ENCODE data around the gene GFRA1.
A peak's percentile ranks its signal among the peaks of the same experiment; 100 is the strongest.

The GFRA1 gene

DNA sequence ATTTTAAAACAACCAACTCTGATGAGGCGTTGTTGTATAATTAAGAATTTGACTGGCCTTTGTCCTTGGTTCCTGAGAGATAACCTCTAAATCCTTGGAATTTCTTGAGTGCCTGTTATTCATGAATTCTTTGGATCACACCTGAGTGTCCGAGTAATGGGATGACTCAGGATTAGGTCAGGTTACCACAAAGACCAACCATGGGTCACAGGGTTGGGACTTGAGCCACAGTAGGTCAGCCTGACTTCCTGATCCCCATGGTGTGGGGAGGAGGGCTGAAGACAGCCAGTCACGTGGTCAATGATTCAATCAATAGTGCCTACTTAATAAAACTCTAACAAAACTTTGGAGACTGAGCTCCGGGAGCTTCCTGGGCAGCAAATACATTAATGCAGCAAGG, 192.5 kb downstream of the GFRA1 start:
- DNase-seq (ENCODE audit: low read depth, low spot score): peak; percentile 37
- H3K4me3 ChIP-seq (ENCODE audit: low read depth, low read length): no peak overlapping the region
- in situ Hi-C loops (cut with HindIII; ENCODE audit: low sequenced_read_pairs): no loop called here
- TF ChIP-seq, protein P1, sequence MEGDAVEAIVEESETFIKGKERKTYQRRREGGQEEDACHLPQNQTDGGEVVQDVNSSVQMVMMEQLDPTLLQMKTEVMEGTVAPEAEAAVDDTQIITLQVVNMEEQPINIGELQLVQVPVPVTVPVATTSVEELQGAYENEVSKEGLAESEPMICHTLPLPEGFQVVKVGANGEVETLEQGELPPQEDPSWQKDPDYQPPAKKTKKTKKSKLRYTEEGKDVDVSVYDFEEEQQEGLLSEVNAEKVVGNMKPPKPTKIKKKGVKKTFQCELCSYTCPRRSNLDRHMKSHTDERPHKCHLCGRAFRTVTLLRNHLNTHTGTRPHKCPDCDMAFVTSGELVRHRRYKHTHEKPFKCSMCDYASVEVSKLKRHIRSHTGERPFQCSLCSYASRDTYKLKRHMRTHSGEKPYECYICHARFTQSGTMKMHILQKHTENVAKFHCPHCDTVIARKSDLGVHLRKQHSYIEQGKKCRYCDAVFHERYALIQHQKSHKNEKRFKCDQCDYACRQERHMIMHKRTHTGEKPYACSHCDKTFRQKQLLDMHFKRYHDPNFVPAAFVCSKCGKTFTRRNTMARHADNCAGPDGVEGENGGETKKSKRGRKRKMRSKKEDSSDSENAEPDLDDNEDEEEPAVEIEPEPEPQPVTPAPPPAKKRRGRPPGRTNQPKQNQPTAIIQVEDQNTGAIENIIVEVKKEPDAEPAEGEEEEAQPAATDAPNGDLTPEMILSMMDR (IDR thresholded peaks at IDR 0.05; ENCODE audit: low read depth, low read length): no peak

DNA sequence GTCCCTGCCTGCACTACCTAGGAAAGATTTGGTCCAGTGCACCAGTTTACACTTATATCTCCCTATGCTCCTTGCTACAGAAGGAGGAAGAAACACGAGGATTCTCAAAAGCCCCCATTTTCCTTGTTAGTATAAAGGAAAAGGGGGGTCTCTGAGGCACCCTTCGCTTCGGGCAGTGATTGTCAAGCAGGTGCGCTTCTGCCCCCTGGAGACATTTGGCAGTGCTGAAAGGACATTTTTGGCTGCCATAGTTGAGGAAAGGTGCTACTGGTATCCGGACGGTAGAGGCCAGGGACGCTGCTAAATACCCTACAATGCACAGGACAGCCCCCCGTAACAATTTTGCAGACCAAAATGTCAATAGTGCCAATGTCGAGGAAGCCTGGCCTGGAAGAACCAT, 193.7 kb downstream of the GFRA1 start:
- H3K4me3 ChIP-seq (ENCODE audit: low read depth, low read length): no peak overlapping the region
- DNase-seq (ENCODE audit: low read depth, low spot score): no peak
- TF ChIP-seq, protein P1 (IDR thresholded peaks at IDR 0.05; ENCODE audit: low read depth, low read length): peak; percentile 1
- in situ Hi-C loops (cut with HindIII; ENCODE audit: low sequenced_read_pairs): no loop called here

DNA sequence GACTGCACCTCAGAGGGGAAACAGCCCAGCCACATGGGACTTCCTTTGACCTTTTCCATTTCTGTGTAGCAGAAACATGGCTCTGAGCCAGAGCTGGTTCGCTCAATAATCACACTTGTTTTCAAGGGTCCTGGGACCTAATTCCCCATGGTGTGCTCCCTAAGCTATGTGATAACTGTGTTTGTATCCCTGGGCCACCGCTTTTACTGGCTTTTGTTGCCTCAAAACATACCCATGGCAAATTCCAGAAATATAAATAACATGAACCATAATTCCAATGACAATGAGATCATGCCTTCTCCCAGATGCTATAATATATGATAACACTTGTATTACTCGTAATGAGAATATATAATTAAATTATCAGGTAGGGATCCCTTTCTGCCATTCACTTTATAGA, 196.4 kb downstream of the GFRA1 start:
- DNase-seq (ENCODE audit: low read depth, low spot score): no peak
- TF ChIP-seq, protein P1 (IDR thresholded peaks at IDR 0.05; ENCODE audit: low read depth, low read length): no peak
- H3K4me3 ChIP-seq (ENCODE audit: low read depth, low read length): no peak overlapping the region
- in situ Hi-C loops (cut with HindIII; ENCODE audit: low sequenced_read_pairs): no loop called here

DNA sequence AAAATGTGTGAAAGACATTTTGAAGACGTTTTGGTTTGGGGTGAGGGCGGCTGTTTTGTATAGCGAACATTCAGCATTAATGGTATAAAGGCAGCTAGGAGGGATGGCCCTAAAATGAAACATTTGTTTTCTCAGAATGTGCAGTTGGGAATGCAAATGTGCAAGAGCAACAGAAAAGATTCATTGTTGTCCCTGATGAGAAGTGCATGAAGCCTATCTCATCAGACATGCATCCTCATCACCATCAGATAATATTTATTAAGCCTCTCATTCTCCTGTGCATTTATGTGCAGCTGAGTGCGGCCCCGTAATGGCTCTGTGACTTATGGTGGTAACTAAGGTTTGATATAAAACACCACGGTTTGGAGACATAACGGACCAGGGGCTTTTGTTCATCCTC, 199.5 kb downstream of the GFRA1 start:
- TF ChIP-seq, protein P1 (IDR thresholded peaks at IDR 0.05; ENCODE audit: low read depth, low read length): no peak
- no peak for DNase-seq (ENCODE audit: low read depth, low spot score)
- no peak overlapping the region for H3K4me3 ChIP-seq (ENCODE audit: low read depth, low read length)
- in situ Hi-C loops (cut with HindIII; ENCODE audit: low sequenced_read_pairs): no loop called here

DNA sequence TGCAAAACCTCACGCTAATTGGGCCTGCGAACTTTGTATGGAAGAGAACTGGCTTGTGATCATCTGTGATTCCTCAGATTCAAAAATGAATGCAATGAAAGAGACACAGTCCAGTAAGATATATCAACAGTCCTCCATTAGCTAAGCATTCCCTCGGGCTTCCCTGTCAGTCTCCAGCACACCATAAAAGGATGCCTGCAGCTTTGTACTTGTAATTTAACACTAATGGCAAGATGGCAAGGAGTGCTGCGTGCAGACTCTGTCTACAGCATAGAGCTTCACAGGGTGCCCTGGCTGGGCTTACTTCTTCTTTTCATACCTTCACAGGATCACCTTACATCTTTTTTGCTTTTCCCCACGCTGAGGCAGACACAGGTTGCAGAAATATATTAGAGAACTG, 200.0 kb downstream of the GFRA1 start:
- H3K4me3 ChIP-seq (ENCODE audit: low read depth, low read length): no peak overlapping the region
- TF ChIP-seq, protein P1 (IDR thresholded peaks at IDR 0.05; ENCODE audit: low read depth, low read length): no peak
- DNase-seq (ENCODE audit: low read depth, low spot score): no peak
- in situ Hi-C loops (cut with HindIII; ENCODE audit: low sequenced_read_pairs): no loop called here

DNA sequence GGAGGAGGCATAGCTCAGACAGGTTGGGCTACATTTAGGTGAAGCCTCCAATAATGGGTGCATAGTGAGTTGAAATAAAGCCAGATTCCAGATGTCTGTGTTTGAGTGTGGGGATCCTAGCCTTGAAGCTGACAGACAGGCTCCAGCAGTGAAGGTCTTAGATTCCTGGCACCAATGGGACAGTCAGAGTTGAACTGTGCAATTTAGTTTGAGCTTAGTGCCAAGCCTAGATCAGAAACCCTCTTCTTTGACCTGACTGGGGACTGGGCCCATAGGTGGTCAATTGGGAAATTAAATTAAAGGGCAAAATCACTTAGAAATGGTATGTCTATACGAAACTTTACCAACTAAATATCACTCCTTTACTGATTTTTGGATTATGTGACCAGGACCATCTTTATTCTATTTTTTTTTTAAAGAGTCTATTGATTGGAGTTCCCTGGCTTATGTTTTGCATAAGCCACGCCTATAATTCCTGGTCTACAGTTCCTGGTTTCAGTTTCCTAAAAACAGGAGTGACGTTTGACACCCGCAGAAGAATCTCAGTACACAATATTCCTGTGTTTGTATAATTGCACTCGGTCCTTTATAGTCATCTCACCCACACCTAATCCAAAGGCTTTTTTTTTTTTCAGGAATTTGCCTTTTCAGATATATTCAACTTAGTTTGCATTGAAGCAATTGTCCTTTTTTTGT, 201.4 kb downstream of the GFRA1 start:
- in situ Hi-C loops (cut with HindIII; ENCODE audit: low sequenced_read_pairs): no loop called here
- DNase-seq (ENCODE audit: low read depth, low spot score): no peak
- no peak overlapping the region for H3K4me3 ChIP-seq (ENCODE audit: low read depth, low read length)
- TF ChIP-seq, protein P1 (IDR thresholded peaks at IDR 0.05; ENCODE audit: low read depth, low read length): no peak
